AG09319 (cell line): Measurements from ENCODE around the gene VEZF1.

Source experiments
- DNase-seq: peaks from one replicate; pipeline ENCODE4 v3.0.0-alpha.2; 2010; ENCODE audit warnings: low read depth; ENCODE audit errors: extremely low read depth
- CTCF ChIP-seq: IDR thresholded peaks from 2 replicates; pipeline ENCODE4 v1.5.1; 2011; ENCODE audit warnings: low read depth, mild to moderate bottlenecking, inconsistent platforms, low read length, moderate library complexity

Gene VEZF1

GRCh38 chr17:57988301-57989250 is 522 bp upstream of the VEZF1 start:
- no peak for TF ChIP-seq CTCF
- DNase-seq = no peak

- no peak for DNase-seq
- no peak for TF ChIP-seq CTCF
These were observed 1.0 kb downstream of the VEZF1 start for GRCh38 chr17:57986841-57987580.

GRCh38 chr17:57985675-57985974 is 2.4 kb downstream of the VEZF1 start:
- DNase-seq = no peak
- no peak for TF ChIP-seq CTCF

GRCh38 chr17:57984936-57985674 is 2.9 kb downstream of the VEZF1 start:
- TF ChIP-seq CTCF = no peak
- DNase-seq = no peak

- no peak for DNase-seq
- no peak for TF ChIP-seq CTCF
These were observed 3.7 kb downstream of the VEZF1 start for GRCh38 chr17:57984261-57984890.

- DNase-seq = no peak
- TF ChIP-seq CTCF = no peak
These were observed 4.6 kb downstream of the VEZF1 start for GRCh38 chr17:57983446-57983845.
